ENCODE results near the gene SENP8.

SENP8 gene

DNA sequence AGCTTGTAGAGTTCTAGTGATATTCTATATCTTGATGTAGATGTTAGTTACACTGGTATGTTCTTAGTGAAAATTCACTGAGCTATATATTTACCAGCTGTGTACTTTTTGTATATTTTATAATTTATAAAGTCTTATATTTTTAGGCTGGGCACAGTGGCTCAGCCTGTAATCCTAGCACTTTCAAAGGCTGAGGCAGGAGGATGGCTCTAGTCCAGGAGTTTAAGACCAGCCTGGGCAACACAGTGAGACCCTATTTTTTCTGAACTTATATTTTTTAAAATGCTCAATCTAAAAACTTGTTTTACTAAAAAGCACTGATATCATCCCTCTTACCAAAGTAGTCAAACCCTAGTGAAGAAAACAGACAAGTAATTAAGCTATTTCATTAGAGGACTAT lies 5.4 kb upstream of the SENP8 start:
- no peak for DNase-seq (ENCODE audit: extremely low read depth in 1 of 2, low read depth in 1 of 2)

DNA sequence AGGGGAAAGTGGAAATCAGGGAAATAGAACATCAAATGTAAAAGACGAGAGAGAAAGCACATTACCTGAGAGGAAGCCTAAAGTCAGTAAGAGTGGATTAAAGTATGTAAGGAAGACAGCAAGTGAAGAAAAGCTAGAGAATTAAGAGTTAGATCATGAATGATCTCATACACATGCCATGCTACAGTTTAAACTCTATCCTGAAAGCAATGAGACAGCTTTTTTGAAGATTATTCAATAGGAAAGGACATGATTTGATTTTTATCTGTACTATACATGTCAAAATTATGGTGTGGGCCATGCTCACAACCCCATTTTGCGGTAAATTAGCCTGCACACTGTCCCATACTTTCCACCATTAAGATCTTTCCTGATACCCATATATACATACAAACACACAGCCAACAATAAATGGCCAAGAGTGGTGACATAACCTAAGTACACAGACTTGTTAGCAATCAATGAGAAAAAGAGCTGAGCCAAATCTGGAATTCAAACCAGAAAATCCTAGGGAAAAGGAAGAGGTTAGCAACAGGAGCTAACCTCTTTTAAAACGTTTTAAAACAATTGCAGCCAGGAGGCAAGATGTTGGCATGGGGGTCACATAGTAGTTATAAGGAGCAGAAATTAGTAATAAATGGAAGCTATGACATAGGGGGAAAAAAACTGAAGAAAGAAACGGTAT lies 4.7 kb upstream of the SENP8 start:
- DNase-seq (ENCODE audit: extremely low read depth in 1 of 2, low read depth in 1 of 2) = no peak

DNA sequence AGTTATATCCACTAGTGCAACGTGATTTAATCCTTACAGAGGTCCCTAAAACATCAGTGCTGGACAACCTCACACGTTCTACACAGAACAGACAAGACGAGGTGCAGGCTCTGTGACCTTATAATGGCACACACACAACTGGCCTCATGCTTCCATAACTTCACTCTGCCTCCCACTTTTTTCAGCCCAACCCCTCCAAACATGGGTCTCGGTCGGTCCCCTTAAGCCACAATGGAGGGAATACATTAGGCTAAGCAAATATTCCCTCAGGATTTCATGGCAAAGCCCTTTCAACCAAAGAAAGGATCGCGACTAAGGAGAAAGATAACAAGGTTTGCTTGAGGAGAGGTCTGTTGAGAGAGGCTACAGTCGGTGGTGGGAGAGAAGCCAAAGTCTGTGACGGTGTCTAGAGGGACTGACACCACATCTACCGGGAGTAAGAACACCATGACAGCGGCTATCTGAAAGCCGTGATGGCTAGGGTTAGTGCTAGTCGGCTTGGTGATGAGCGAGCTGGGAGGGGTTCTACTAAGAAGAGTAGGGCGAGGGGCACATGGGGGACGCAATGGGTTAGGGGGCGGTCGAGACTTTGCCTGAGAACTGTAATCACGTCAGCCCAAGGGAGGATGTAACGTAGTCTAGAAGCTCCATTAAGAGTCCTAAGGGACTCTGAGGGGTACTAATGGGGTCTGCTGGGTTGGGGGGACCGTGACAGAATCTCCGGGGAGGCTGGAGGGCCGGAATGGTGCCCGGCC lies 1.3 kb upstream of the SENP8 start:
- no peak for DNase-seq (ENCODE audit: extremely low read depth in 1 of 2, low read depth in 1 of 2)

DNA sequence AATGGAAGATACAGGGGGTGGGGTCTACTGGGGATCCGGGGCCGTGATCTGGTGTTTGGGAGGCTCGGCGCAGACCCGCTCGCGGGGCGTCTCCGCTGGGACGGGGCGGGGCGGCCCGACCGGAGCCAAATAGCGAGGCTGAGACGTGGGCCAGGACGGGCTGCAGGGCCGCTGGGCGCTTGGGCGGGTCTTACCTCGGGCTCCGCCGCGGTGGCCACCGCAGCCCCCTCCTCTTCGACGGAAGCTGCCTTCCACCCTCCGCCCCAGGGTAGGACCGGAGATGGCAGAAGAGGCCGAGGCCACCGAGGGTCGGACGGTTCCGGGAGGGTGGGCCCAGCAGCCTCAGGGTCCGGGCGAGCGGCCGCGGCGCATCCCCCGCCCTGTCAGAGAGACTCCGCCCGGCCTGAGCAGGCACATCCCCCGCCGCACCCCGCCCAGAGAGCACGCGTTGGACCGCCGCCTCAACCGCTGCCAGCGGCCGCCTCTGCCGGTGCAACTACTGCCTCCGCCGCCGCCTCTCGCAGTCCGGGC lies 652 bp upstream of the SENP8 start:
- peak; percentile 69 for DNase-seq (ENCODE audit: extremely low read depth in 1 of 2, low read depth in 1 of 2)

DNA sequence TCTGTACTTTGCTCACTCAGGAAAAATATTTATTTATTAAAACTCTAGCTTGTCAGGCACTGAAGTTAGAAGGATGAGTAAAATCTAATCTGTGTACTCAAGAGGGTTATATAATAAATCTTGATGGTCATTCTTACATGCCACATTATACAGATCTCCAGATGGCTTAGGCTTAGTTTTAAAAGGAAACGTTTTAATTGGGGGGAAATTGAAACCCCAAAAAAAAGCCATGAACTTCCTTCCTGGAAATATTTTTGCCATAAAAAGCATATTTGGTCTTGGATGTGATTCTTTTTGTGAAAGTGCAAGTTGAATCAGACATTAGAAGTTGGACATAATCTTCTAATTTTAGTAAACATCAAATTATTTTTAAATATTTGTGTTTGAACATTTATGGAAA lies 6.0 kb downstream of the SENP8 start:
- DNase-seq (ENCODE audit: extremely low read depth in 1 of 2, low read depth in 1 of 2) = no peak

DNA sequence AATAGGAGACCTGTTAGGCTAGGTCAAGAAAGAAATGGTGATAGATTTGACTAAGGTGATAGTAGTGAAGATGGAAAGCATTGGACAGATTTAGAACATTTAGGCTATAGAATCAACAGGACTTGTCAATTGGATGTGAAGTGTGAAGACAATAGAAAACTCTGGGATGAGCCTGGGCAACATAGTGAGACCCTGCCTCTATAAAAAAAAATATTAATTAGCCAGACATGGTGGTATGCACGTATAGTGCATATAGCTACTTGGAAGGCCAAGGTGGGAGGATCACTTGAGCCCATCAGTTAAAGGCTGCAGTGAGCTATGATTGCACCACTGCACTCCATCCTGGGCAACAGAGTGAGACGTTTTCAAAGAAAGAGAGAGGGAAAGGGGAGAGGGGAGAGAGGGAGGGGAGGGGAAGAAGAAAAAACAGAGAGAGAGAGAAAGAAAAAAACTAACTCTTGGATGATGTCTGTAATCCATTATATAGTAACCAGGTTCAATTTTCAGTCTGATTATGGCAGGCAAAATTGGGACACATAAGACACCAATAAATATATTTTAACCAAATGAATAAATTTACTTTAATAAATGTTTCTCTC lies 9.6 kb downstream of the SENP8 start:
- no peak for DNase-seq (ENCODE audit: extremely low read depth in 1 of 2, low read depth in 1 of 2)

DNA sequence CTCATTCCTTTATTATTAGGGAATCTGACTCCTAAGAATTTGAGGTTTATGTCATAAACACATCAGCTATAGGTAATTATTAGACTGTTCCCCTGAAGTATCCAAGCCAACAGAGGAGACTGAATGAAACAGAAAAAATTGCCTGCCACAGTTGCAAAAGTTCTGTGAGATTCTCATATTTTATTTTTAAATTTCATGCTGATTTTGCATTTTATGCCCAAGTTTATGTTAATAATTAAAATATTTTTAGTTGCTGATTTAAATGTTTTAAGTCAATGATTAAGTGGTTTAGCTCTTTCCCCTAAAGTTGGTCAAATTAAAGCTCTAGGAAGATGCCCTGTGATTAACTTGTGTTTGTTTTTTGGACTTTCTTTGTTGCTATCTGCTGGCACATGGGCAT lies 10.2 kb downstream of the SENP8 start:
- DNase-seq (ENCODE audit: extremely low read depth in 1 of 2, low read depth in 1 of 2) = no peak

DNA sequence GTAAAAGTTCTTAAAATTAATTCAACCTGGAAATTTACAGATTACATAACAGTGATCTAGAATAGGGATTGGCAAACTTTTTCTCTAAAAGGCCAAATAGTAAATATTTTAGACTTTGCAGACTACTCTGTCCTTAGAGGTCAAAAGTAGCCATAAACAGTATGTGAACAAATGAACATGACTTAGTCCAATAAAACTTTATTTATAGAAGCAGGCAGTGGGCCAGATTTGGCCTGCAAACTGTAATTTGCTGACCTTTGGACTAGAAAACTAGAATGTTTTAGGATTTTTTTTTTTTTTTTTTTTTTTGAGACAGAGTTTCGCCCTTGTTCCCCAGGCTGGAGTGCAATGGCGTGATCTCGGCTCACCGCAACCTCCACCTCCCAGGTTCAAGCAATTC lies 12.1 kb downstream of the SENP8 start:
- no peak for DNase-seq (ENCODE audit: extremely low read depth in 1 of 2, low read depth in 1 of 2)

DNA sequence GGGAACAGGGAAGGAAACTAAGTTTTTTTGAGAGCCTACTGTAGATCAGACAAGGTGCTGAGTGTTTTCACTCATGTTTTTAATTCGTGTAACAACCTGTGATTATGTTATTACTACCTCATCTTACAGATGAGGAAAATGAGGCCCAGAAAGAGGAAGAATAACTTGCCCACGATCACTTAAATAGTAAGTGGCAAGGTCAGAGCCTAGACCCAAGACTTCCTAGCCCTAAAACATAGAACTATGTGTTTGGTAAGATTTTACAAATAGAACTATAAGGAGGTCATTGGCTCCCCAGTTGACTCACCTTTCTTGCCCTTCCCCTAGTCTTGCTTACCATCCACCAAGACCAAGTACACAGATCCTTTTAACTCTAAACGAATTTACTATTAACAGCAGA lies 13.7 kb downstream of the SENP8 start:
- DNase-seq (ENCODE audit: extremely low read depth in 1 of 2, low read depth in 1 of 2) = no peak

DNA sequence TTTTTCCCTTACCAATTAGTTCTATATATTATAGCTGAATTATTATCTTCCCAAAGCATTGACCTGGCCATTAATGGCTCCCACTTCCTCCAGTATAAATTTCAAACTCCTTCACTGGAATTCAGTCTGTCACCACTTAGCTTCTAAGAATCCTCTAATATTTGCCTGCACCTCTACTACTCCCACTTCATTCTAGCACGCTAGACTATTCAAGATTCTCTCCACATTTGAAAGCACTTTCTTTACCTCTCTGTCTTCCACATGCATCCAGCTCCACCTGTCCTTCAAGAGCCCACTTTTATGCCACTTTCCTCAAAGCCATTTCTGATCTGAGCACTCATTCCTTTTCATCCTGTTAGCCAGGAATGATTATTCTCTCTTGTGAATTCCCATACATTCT lies 15.0 kb downstream of the SENP8 start:
- no peak for DNase-seq (ENCODE audit: extremely low read depth in 1 of 2, low read depth in 1 of 2)

DNA sequence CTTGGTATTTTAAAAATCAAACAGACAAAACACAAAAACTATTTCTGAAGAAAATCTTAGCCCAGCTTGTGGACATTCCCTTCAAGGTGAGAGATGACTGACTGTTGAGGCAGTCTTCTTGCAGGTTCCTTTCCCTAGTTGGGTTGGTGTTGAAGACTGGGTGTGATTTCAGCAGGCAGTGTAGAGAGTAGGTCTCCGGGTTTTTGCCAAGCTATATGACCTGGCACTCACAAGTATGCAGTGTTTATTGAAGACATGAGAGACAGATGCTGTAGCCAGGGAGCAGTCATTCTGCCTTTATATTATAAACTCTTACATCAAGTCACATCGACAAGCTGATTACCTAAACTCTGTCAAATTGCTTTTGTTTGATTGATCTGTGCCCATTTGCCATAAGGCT lies 17.5 kb downstream of the SENP8 start:
- no peak for DNase-seq (ENCODE audit: extremely low read depth in 1 of 2, low read depth in 1 of 2)

DNA sequence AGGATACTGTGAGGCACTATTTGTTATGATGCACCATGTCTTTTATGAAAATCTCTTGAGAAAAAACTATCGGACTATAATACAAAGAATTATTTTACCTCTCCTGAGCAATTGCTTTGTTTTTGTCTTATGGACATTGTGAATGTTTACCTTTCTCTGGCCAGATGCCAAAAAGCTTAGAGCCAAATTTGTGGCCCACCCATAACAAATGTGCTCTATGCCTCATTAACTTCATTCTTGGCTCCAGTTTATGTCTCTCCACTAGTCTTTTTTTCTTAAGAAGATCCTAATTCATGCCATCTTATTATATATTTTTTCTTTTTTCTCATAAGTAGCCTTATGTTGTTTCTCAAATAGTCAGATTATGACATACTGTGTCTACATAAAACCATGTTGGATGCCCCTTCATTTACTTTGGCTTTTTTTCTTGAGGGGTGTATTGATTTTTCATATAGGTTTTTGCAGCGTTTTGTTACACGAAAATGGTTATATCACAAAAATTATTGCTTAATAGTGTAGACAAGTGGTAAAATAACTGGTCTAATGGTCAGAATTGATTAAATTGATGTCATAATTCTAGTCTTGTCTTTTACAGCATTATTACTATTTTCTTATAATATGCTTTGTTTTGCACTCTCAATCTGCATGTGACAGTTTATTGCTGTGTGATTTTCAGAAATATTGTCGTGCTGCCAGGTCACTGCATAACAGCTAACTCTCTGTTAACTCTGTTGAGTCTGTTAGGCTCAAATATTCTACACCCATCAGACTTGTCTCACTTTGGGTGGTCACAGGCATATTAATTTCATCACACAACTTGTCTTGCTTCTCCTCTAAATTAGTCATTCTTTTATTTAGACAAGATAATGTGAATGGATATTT lies 18.2 kb downstream of the SENP8 start:
- DNase-seq (ENCODE audit: extremely low read depth in 1 of 2, low read depth in 1 of 2) = no peak

DNA sequence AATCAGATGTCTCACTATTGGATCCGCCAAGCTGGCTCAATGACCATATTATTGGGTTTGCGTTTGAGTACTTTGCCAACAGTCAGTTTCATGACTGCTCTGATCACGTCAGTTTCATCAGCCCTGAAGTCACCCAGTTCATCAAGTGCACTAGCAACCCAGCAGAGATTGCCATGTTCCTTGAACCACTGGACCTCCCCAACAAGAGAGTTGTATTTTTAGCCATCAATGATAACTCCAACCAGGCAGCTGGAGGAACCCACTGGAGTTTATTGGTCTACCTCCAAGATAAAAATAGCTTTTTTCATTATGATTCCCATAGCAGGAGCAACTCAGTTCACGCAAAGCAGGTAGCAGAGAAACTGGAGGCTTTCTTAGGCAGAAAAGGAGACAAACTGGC lies 21.5 kb downstream of the SENP8 start:
- no peak for DNase-seq (ENCODE audit: extremely low read depth in 1 of 2, low read depth in 1 of 2)

DNA sequence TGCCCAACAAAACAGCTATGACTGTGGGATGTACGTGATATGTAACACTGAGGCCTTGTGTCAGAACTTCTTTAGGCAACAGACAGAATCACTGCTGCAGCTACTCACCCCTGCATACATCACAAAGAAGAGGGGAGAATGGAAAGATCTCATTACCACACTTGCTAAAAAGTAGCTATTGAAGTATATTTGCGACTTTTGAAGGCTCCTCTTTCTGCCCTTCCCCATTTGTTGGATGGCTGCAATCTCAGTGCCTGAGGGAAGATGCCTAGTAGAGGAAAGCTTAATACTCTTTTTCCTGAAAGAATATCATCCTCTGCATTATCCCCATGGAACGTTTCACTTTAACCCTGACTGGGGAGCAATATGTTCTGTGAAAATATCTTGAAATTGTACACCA lies 21.9 kb downstream of the SENP8 start:
- no peak for DNase-seq (ENCODE audit: extremely low read depth in 1 of 2, low read depth in 1 of 2)

DNA sequence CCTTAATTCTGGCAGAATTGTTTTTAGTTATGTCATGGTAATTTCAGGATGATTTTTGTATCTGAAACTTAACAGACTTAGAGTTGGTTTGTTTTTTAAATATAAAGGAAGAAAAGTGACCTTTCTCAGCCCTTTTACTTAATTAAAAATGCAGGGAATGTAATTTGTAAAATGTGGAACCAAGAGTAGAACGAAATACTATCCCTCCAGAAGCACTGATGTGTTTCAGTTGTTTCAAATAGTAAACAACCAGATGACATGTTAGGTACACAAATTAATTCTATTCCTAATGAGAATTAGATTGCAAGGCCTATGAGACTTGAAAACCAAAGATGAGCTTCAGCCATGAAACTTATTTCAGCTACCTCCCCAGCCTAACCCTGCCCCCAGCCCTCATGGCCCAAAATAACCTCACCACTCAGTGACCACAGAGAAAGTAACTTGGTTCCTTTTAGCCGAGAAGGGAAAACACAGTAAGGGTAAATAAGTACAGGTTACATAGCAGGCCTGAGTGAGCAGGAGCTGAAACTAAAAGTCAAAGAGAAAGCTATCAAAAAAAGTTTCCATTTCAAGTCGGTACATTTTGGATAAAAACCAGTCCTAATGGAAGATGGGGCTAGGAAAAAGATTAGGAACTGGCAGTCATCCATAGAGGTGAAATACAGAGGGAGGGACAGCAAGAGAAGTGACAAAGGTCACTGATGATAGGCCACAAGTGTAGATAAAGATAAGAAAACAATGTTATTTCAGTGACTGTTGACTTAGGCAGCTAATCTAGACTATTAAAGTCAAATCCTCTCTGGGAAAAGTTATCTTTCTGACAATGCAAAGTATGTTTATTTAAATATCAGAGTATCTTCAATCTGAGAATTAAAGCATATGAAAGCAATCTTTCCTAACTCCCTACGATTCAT lies 23.2 kb downstream of the SENP8 start:
- no peak for DNase-seq (ENCODE audit: extremely low read depth in 1 of 2, low read depth in 1 of 2)

DNA sequence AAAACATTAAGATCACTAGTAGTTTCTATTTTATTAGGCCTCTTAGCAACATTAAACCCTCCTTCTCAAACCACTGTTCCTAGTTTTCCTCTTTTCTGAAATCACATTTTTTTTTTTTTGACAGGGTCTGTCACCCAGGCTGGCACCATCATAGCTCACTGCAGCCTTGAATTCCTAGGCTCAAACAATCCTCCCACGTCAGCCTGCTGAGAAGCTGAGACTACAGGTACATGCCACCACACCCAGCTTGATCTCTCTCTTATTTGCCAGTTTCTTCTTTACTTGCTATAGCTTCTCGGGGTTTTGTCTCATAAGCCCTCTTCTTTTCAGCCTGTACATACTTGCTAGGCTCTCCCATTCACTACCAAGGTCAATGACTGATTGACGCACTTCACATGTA lies 28.0 kb downstream of the SENP8 start:
- no peak for DNase-seq (ENCODE audit: extremely low read depth in 1 of 2, low read depth in 1 of 2)

DNA sequence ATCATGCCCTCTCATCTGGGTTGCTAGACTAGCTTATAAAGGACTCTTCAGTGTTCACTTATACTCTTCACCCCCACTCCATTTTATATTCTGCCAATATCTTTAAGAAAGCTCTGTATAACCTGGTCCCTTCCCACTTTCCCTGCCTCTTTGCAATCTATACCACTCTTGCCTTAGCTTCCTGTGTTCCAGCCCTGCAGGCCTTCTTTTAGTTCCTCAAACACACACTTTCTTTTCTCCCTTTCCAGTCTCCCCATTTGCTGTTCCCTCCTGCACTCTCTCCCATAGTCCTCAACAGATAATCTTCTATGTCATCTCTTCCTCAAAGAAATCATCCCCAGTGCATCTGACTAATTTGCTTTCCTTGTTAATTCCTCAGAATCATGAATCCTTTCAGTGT lies 28.7 kb downstream of the SENP8 start:
- no peak for DNase-seq (ENCODE audit: extremely low read depth in 1 of 2, low read depth in 1 of 2)

DNA sequence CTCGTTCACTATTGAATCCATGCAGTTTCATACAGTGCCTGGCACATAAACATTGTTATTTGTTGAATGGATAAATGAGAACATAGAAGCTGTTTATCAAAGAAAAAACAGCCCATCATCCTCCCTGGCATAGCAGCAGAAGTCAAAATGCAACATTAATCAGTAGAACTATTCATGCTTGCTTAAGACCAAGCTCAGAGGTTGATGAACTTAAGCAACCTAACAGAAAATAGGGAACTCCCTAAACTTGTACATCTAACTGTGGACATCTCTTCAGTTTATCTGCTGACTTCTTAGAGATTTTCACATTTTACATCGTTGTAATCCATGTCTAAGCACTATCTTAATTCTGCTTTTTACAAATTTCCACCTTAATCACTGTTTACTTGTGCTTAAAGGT lies 29.2 kb downstream of the SENP8 start:
- DNase-seq (ENCODE audit: extremely low read depth in 1 of 2, low read depth in 1 of 2) = no peak

DNA sequence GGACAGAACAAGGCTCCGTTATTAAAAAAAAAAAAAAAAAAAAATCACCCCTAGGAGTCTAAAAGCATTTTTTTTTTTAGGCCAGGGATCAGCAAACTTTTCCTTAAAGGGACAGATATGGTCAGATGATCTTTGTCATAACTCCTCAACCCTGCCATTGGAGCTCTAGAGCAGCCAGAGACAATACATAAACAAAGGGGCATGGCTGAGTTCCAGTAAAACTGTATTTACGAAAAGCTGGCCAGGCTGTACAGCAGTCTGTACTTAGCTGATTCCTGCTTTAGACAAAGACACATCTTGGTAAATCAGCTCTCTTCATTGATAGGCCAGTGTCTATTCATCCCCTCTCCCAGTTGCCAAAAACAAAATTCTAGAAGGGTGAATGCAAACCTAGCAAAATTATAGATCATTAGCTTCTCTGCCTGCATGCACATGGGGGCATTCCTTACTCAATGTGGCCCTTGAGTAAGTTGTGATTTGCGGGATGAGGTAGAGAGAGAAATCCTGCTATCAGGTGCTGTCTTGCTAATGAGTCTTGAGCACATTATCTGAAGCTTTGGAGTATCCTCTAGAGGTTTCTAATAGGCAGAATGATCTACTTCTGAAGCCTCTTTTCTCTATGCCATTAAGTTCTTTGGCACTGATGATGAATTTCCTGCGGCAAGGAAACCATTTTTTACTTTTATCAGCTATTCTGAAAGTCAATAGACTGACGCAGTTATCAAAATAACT lies 35.2 kb downstream of the SENP8 start:
- no peak for DNase-seq (ENCODE audit: extremely low read depth in 1 of 2, low read depth in 1 of 2)
